M059J (cell line): ENCODE results near the gene HPS5. TPM values are rescaled to one million over a fixed set of nuclear protein-coding genes. Genes with fewer than 3 reads are reported as not detected.
"Not testable (repeated sequence)": the region's sequence is repeated elsewhere in the genome, so short reads cannot be mapped to it uniquely, and the experiment has no call there.

ENCODE experiments used
- DNase-seq: peaks from one replicate; pipeline ENCODE4 v3.0.0-alpha.2; 2012; ENCODE audit warnings: low read depth
- total RNA-seq: library from RNA; depleted of rRNA; stranded (reverse); fragments of >200 nt; shearing (Covaris generic); gene quantifications from 2 replicates; pipeline ENCODE4 v1.2.3, GENCODE V29; 2014

The HPS5 gene
- total RNA-seq, 1 experiment from 2014 or later, result 30.0 TPM

- no peak for DNase-seq
These were observed 44.2 kb downstream of the HPS5 start for GRCh38 chr11:18277565-18278271.

- no peak for DNase-seq
These were observed 50.7 kb downstream of the HPS5 start for GRCh38 chr11:18271206-18271605.

- DNase-seq, result no peak
These were observed 51.8 kb downstream of the HPS5 start for GRCh38 chr11:18270102-18270501.

GRCh38 chr11:18269252-18269651 is 52.7 kb downstream of the HPS5 start:
- not testable (repeated sequence) for DNase-seq

GRCh38 chr11:18267335-18268133 is 54.4 kb downstream of the HPS5 start:
- not testable (repeated sequence) for DNase-seq

GRCh38 chr11:18265949-18266348 is 56.0 kb downstream of the HPS5 start, which contains the start of gene SAA1:
TSS of gene SAA1 (plus strand) at chr11:18266264. CDS start at chr11:18266888, 624 bp downstream.
- DNase-seq, result peak; percentile 41

- no peak for DNase-seq
These were observed 57.0 kb downstream of the HPS5 start for GRCh38 chr11:18264677-18265555.

- DNase-seq, result no peak
These were observed 57.9 kb downstream of the HPS5 start for GRCh38 chr11:18264035-18264434.

GRCh38 chr11:18262681-18263350 is 59.1 kb downstream of the HPS5 start:
- not testable (repeated sequence) for DNase-seq

- no peak for DNase-seq
These were observed 60.2 kb downstream of the HPS5 start for GRCh38 chr11:18261721-18262120.

GRCh38 chr11:18259259-18259658 is 62.7 kb downstream of the HPS5 start:
- DNase-seq, result no peak

GRCh38 chr11:18254781-18255361 is 67.1 kb downstream of the HPS5 start:
- no peak for DNase-seq

- no peak for DNase-seq
These were observed 68.1 kb downstream of the HPS5 start for GRCh38 chr11:18253778-18254338.

GRCh38 chr11:18253233-18253632 is 68.7 kb downstream of the HPS5 start:
- DNase-seq, result no peak

GRCh38 chr11:18248561-18248960 is 73.4 kb downstream of the HPS5 start, which contains the start of gene SAA2:
TSS of gene SAA2 (minus strand) at chr11:18248668. CDS start at chr11:18248011, 657 bp downstream.
- peak; percentile 54 for DNase-seq

GRCh38 chr11:18247191-18247581 is 74.8 kb downstream of the HPS5 start:
- not testable (repeated sequence) for DNase-seq

- DNase-seq, result peak; percentile 23
These were observed 75.4 kb downstream of the HPS5 start for GRCh38 chr11:18246379-18247190.

GRCh38 chr11:18245396-18245795 is 76.5 kb downstream of the HPS5 start:
- no peak for DNase-seq

- peak; percentile 76 for DNase-seq
These were observed 78.1 kb downstream of the HPS5 start for GRCh38 chr11:18243783-18244362.
